ENCODE results near the gene ODAD4. TPM values are rescaled to one million over a fixed set of nuclear protein-coding genes. Genes with fewer than 3 reads are reported as not detected.

The ODAD4 gene
- total RNA-seq, 3 donors from 2014 or later (not counting 1 experiment from before 2014, with no cell fraction given), result 0.70 to 2.9 (median 0.95) TPM

DNA sequence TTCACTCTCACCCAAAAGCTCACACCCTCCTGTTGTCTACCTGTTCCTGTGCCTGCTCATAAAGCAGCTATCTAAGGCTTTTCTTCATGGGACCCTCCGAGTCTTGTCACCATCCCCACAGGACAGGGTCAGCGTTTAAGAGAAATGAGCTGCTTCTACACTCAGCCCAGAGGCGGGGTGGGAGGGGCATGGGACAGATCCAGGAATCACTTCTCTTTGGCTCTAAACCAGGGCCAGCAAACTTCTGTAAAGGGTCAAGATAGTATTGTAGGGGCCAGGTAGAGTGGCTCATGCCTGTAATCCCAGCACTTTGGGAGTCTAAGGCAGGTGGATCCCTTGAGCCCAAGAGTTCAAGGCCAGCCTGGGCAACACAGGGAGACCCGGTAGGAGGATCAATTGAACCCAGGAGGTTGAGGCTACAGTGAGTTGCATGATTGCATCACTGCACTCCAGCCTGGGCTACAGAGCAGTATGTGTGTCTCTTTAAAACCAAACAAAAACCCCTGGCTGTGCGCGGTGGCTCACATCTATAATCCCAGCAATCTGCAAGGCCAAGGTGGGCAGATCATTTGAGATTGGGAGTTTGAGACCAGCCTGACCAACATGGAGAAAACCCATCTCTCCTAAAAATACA lies 42.0 kb upstream of the ODAD4 start:
- Histone ChIP-seq H3K4me3 (ENCODE audit: low read length) (no peak overlapping the region), H3K27me3 (ENCODE audit: control insufficient read depth, insufficient read depth, low read length) (no peaks in the 10 kb centered on the region), H3K4me1 (ENCODE audit: control insufficient read depth, insufficient read depth, low read length) (no peaks in the 10 kb centered on the region), H3K9me3 (ENCODE audit: control insufficient read depth, insufficient read depth, low read length) (no peaks in the 10 kb centered on the region), H3K36me3 (ENCODE audit: control insufficient read depth, insufficient read depth, low read length) (peaks cover 85% of the 10 kb centered on the region), H3K27ac (ENCODE audit: low read length) (no peak overlapping the region)
- Mint-ChIP-seq H3K36me3 (peaks cover 6% of the 10 kb centered on the region), H3K9me3 (no peaks in the 10 kb centered on the region), H3K4me3 (no peak overlapping the region), H3K4me1 (no peaks in the 10 kb centered on the region), H3K27me3 (ENCODE audit: low read depth in 2 of 2) (no peaks in the 10 kb centered on the region), H3K27ac (no peak overlapping the region)
- TF ChIP-seq, protein P1, sequence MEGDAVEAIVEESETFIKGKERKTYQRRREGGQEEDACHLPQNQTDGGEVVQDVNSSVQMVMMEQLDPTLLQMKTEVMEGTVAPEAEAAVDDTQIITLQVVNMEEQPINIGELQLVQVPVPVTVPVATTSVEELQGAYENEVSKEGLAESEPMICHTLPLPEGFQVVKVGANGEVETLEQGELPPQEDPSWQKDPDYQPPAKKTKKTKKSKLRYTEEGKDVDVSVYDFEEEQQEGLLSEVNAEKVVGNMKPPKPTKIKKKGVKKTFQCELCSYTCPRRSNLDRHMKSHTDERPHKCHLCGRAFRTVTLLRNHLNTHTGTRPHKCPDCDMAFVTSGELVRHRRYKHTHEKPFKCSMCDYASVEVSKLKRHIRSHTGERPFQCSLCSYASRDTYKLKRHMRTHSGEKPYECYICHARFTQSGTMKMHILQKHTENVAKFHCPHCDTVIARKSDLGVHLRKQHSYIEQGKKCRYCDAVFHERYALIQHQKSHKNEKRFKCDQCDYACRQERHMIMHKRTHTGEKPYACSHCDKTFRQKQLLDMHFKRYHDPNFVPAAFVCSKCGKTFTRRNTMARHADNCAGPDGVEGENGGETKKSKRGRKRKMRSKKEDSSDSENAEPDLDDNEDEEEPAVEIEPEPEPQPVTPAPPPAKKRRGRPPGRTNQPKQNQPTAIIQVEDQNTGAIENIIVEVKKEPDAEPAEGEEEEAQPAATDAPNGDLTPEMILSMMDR (IDR thresholded peaks at IDR 0.05), result no peak
- intact Hi-C loops (cut with micrococcal nuclease), result no loop called here
- DNase-seq (no peak), ATAC-seq (no peak)
- WGBS (ENCODE audit: insufficient coverage), result 96% methylated on average over 6 of the region's 6 CpGs

DNA sequence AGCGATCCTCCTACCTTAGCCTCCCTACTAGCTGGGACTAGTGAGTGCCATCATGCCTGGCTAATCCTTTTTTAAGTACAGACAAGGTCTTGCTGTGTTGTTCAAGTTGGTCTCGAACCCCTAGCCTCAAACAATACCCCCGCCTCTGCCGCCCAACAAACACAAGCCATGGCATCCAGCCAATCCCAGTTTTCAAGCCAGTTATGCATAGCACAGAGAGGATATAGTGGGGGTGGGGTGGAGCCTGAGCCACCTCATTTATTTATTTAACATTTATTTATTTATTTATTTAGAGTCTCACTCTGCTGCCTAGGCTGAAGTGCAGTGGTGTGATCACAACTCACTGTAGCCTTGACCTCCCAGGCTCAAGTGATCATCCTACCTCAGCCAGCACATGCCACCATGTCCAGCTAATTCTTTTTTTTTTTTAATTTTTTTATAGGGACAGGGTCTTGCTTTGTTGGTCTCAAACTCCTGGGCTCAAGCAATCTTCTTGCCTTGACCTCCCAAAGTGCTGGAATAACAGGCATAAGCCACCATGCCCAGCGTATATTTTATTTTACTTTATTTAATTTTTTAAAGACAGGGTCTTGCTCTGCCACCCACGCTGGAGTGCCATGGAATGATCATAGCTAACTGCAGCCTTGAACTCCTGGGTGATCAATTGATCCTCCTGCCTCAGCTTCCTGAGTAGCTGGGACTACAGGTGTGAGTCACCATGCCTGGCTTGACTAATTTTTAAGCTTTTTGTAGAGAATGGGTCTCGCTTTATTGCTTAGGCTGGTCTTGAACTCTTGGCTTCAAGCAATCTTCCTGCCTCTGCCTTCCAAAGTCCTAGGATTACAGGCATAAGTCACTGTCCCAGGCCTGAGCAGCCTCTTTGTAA lies 39.0 kb upstream of the ODAD4 start:
- Histone ChIP-seq H3K4me3 (ENCODE audit: low read length) (no peak overlapping the region), H3K36me3 (ENCODE audit: control insufficient read depth, insufficient read depth, low read length) (peaks cover 78% of the 10 kb centered on the region), H3K9me3 (ENCODE audit: control insufficient read depth, insufficient read depth, low read length) (no peaks in the 10 kb centered on the region), H3K27me3 (ENCODE audit: control insufficient read depth, insufficient read depth, low read length) (no peaks in the 10 kb centered on the region), H3K4me1 (ENCODE audit: control insufficient read depth, insufficient read depth, low read length) (no peaks in the 10 kb centered on the region), H3K27ac (ENCODE audit: low read length) (no peak overlapping the region)
- Mint-ChIP-seq H3K9me3 (no peaks in the 10 kb centered on the region), H3K4me3 (no peak overlapping the region), H3K27ac (no peak overlapping the region), H3K36me3 (peaks cover 9% of the 10 kb centered on the region), H3K27me3 (ENCODE audit: low read depth in 2 of 2) (no peaks in the 10 kb centered on the region), H3K4me1 (peaks cover 0 to 4% of the 10 kb centered on the region in 2 donors)
- intact Hi-C loops (cut with micrococcal nuclease), result no loop called here
- WGBS (ENCODE audit: insufficient coverage), result 97% methylated on average over 5 of the region's 7 CpGs
- no peak for DNase-seq
- TF ChIP-seq, protein P1 (IDR thresholded peaks at IDR 0.05), result no peak
- no peak for ATAC-seq

DNA sequence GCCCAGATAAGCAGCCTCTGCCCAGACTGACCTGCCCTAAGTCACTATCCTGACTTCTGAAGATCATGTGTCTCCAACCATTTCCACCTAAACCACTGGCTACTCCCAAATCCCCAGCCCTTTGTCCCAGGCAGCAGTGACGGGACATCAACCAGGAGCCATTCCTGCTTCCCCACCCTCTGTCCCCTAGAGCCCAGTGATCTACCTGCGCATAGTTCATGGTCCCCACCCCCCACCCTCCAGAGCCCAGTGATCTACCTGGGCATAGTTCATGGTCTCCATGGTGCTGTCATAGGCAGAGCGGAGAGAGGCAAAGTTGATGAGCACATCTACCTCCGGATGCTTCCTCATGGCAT lies 38.4 kb upstream of the ODAD4 start:
- no peak overlapping the region for H3K27ac Mint-ChIP-seq
- WGBS (ENCODE audit: insufficient coverage), result 100% methylated on average over 4 of the region's 4 CpGs
- peaks cover 0 to 5% of the 10 kb centered on the region in 2 donors for H3K4me1 Mint-ChIP-seq
- no peak overlapping the region for H3K4me3 ChIP-seq (ENCODE audit: low read length)
- H3K9me3 ChIP-seq (ENCODE audit: control insufficient read depth, insufficient read depth, low read length), result no peaks in the 10 kb centered on the region
- H3K4me3 Mint-ChIP-seq, result no peak overlapping the region
- no peak overlapping the region for H3K27ac ChIP-seq (ENCODE audit: low read length)
- H3K9me3 Mint-ChIP-seq, result no peaks in the 10 kb centered on the region
- no peaks in the 10 kb centered on the region for H3K27me3 Mint-ChIP-seq (ENCODE audit: low read depth in 2 of 2)
- H3K36me3 ChIP-seq (ENCODE audit: control insufficient read depth, insufficient read depth, low read length), result peaks cover 78% of the 10 kb centered on the region
- H3K36me3 Mint-ChIP-seq, result peaks cover 9% of the 10 kb centered on the region
- no peaks in the 10 kb centered on the region for H3K27me3 ChIP-seq (ENCODE audit: control insufficient read depth, insufficient read depth, low read length)
- no peaks in the 10 kb centered on the region for H3K4me1 ChIP-seq (ENCODE audit: control insufficient read depth, insufficient read depth, low read length)
- intact Hi-C loops (cut with micrococcal nuclease), result no loop called here
- ATAC-seq (no peak), DNase-seq (no peak)
- TF ChIP-seq, protein P1 (IDR thresholded peaks at IDR 0.05), result no peak

Measured in natural killer cell (primary cell).